HCT116 (cell line): ENCODE results near the gene FAM50B. TPM values are rescaled to one million over a fixed set of nuclear protein-coding genes. Genes with fewer than 3 reads are reported as not detected.

Source experiments
- ATAC-seq: fragments of 200-7000 bp; cut with Tn5 transposase; 2 replicates; pipeline ENCODE4 v1.9.1; 2020; ENCODE audit warnings: mild to moderate bottlenecking, moderate library complexity
- BruUV-seq: library from RNA; stranded (reverse); fragments of 400-500 nt; replicated peaks from 2 replicates; lab custom pipeline; 2021; lab: Mats Ljungman, UMichigan
- CTCF ChIA-PET: fragments of 300-600 bp; sonication (Branson Sonifier 250); formaldehyde crosslinking; loops from one replicate; lab custom pipeline; 2021; ENCODE audit warnings: antibody characterized with exemption; lab: Charles Lee
- POLR2A ChIA-PET: fragments of 300-600, 350-600 bp; sonication (Branson Sonifier 250); formaldehyde crosslinking; loops from one replicate; lab custom pipeline; 2021; ENCODE audit warnings: antibody characterized with exemption; lab: Charles Lee
- RAD21 ChIA-PET, 2 experiments: fragments of 300-600 bp; sonication (Branson Sonifier 250); formaldehyde crosslinking; loops; one replicate each; lab custom pipeline; 2023; ENCODE audit warnings: low total read pairs in 2 of 2; ENCODE audit not compliant: uncharacterized antibody in 2 of 2, unreplicated experiment in 2 of 2, low non-redundant PET in 1 of 2; lab: Charles Lee
- DNase-seq: peaks from one replicate; pipeline ENCODE4 v3.0.0-alpha.2; 2010; ENCODE audit warnings: low read depth, low spot score
- H2AFZ ChIP-seq: fragments of 200-600 bp; shearing (Covaris generic), sonication (generic); 2 replicates; pipeline ENCODE4 v1.6.1; 2017; ENCODE audit warnings: low read depth, mixed run types, mixed read lengths, antibody characterized with exemption, low read length; ENCODE audit not compliant: poor library complexity, severe bottlenecking
- H3K27ac ChIP-seq: 2 replicates; pipeline ENCODE4 v1.5.1; 2012; ENCODE audit warnings: low read depth, low read length
- H3K27me3 ChIP-seq: fragments of 200-600 bp; sonication (generic); 2 replicates; pipeline ENCODE4 v1.6.1; 2016; ENCODE audit warnings: mixed run types, low read length, mixed read lengths; ENCODE audit not compliant: insufficient read depth
- H3K36me3 ChIP-seq, 2 experiments: fragments of 200-500 bp in 1 of 2; fragments of 200-600 bp in 1 of 2; sonication (Bioruptor generic) in 1 of 2; sonication (generic) in 1 of 2; 2 replicates each; pipeline versions ENCODE4 v1.5.1 to v1.6.1; 2014 to 2016; ENCODE audit warnings: low read length in 2 of 2, inconsistent platforms in 1 of 2, mixed read lengths in 1 of 2, mixed run types in 1 of 2; ENCODE audit not compliant: insufficient read depth in 2 of 2, control insufficient read depth in 1 of 2
- H3K4me1 ChIP-seq, 2 experiments: fragments of 200-600 bp in 1 of 2; sonication (generic) in 1 of 2; 2 replicates each; pipeline versions ENCODE4 v1.5.1 to v1.6.1; 2012 to 2017; ENCODE audit warnings: low read length in 2 of 2, inconsistent platforms in 1 of 2, mild to moderate bottlenecking in 1 of 2, mixed read lengths in 1 of 2, mixed run types in 1 of 2, moderate library complexity in 1 of 2; ENCODE audit not compliant: insufficient read depth in 2 of 2, control insufficient read depth in 1 of 2
- H3K4me2 ChIP-seq: fragments of 200-600 bp; sonication (generic); 2 replicates; pipeline ENCODE4 v1.6.1; 2017; ENCODE audit warnings: mixed run types, low read length, mixed read lengths
- H3K4me3 ChIP-seq, 2 experiments: fragments of 200-600 bp in 1 of 2; sonication (generic) in 1 of 2; replicated peaks in 1 of 2; 2 replicates each; pipeline ENCODE4 v1.5.1; 2011 to 2016; ENCODE audit warnings: low read length in 2 of 2, control low read depth in 1 of 2, low read depth in 1 of 2, mild to moderate bottlenecking in 1 of 2, mixed read lengths in 1 of 2, mixed run types in 1 of 2
- H3K79me2 ChIP-seq: fragments of 200-600 bp; sonication (generic); 2 replicates; pipeline ENCODE4 v1.6.1; 2017; ENCODE audit warnings: mild to moderate bottlenecking, mixed run types, low read length, moderate library complexity, mixed read lengths; ENCODE audit not compliant: insufficient read depth
- H3K9ac ChIP-seq: fragments of 200-600 bp; sonication (generic); 2 replicates; pipeline ENCODE4 v1.6.1; 2016; ENCODE audit warnings: low read length, mixed read lengths
- H3K9me2 ChIP-seq: fragments of 200-600 bp; sonication (generic), shearing (Covaris generic); 2 replicates; pipeline ENCODE4 v1.6.1; 2017; ENCODE audit warnings: mixed run types, mild to moderate bottlenecking, moderate library complexity; ENCODE audit not compliant: insufficient read depth
- H3K9me3 ChIP-seq, 2 experiments: fragments of 200-500 bp in 1 of 2; fragments of 200-600 bp in 1 of 2; sonication (Bioruptor generic) in 1 of 2; sonication (generic) in 1 of 2; 2 replicates each; pipeline ENCODE4 v1.6.1; 2014 to 2017; ENCODE audit warnings: low read length in 2 of 2, mixed read lengths in 2 of 2, inconsistent platforms in 1 of 2, low read depth in 1 of 2, mild to moderate bottlenecking in 1 of 2, mixed run types in 1 of 2, moderate library complexity in 1 of 2; ENCODE audit not compliant: control insufficient read depth in 1 of 2, insufficient read depth in 1 of 2
- H4K20me1 ChIP-seq: fragments of 200-600 bp; sonication (generic), shearing (Covaris generic); 2 replicates; pipeline ENCODE4 v1.6.1; 2017; ENCODE audit warnings: mixed run types, mild to moderate bottlenecking, moderate library complexity; ENCODE audit not compliant: insufficient read depth
- CBX3 ChIP-seq: IDR thresholded peaks from 2 replicates; pipeline ENCODE4 v1.6.1; 2012; ENCODE audit warnings: low read depth
- CEBPB ChIP-seq: IDR thresholded peaks from 2 replicates; pipeline ENCODE4 v1.6.1; 2012; ENCODE audit warnings: low read depth
- EGR1 ChIP-seq: IDR thresholded peaks from 2 replicates; pipeline ENCODE4 v1.6.1; 2012; ENCODE audit warnings: low read depth
- EZH2phosphoT487 ChIP-seq: fragments of 200-600 bp; IDR thresholded peaks from 2 replicates; pipeline ENCODE4 v1.6.1; 2018; ENCODE audit warnings: antibody characterized with exemption, borderline replicate concordance
- FOSL1 ChIP-seq: IDR thresholded peaks from 2 replicates; pipeline ENCODE4 v1.6.1; 2012; ENCODE audit warnings: low read depth
- POLR2A ChIP-seq: IDR thresholded peaks from 2 replicates; pipeline ENCODE4 v1.7.0; 2011; ENCODE audit warnings: borderline replicate concordance; ENCODE audit not compliant: insufficient read depth, insufficient read length; ENCODE audit errors: extremely low read depth
- POLR2AphosphoS5 ChIP-seq: IDR thresholded peaks from 2 replicates; pipeline ENCODE4 v1.6.1; 2011; ENCODE audit warnings: mild to moderate bottlenecking, low read depth, low read length, moderate library complexity
- REST ChIP-seq: IDR thresholded peaks from 2 replicates; pipeline ENCODE4 v1.6.1; 2012; ENCODE audit warnings: low read depth
- SP1 ChIP-seq: IDR thresholded peaks from 2 replicates; pipeline ENCODE4 v1.6.1; 2012; ENCODE audit warnings: low read depth
- ZFX ChIP-seq: fragments of 450-650 bp; IDR thresholded peaks from 2 replicates; pipeline ENCODE4 v1.6.1; 2017
- intact Hi-C: fragments of 100-400 bp; cut with micrococcal nuclease; formaldehyde crosslinking; loops from 2 replicates; pipeline ENCODE4 v1.10.0; 2022
- total RNA-seq: library from RNA; stranded (reverse); gene quantifications from one replicate; pipeline ENCODE4 v1.2.1, GENCODE V29; 2021; ENCODE audit not compliant: unreplicated experiment

The FAM50B gene
- total RNA-seq, 1 experiment from 2014 or later = 0.86 TPM

GRCh38 chr6:3895312-3895653 lies 46.1 kb downstream of the FAM50B start:
- Histone ChIP-seq H3K4me3 (no peak overlapping the region), H3K36me3 (no peaks in the 10 kb centered on the region), H3K27me3 (no peaks in the 10 kb centered on the region), H3K4me2 (no peak overlapping the region), H3K9me3 (no peaks in the 10 kb centered on the region), H3K4me1 (no peaks in the 10 kb centered on the region; a peak in 1 of 4 replicates), H3K9ac (no peak overlapping the region), H3K27ac (no peak overlapping the region), H3K79me2 (no peaks in the 10 kb centered on the region), H3K9me2 (no peaks in the 10 kb centered on the region), H4K20me1 (no peaks in the 10 kb centered on the region), H2AFZ (no peak overlapping the region)
- BruUV-seq = no TSS peak
- no peak for ATAC-seq
- intact Hi-C loops = no loop called here
- ChIA-PET RAD21 (no interaction called here), POLR2A (no interaction called here), CTCF (no interaction called here)
- no peak for DNase-seq
- TF ChIP-seq POLR2AphosphoS5 (no peak), CBX3 (no peak), EZH2phosphoT487 (no peak), REST (no peak), FOSL1 (no peak)

GRCh38 chr6:3895805-3896204 lies 46.6 kb downstream of the FAM50B start:
- no peak for ATAC-seq
- Histone ChIP-seq H3K79me2 (no peaks in the 10 kb centered on the region), H3K36me3 (no peaks in the 10 kb centered on the region), H3K4me1 (no peaks in the 10 kb centered on the region; a peak in 1 of 4 replicates), H3K4me2 (no peak overlapping the region)
- BruUV-seq = no TSS peak
- TF ChIP-seq EZH2phosphoT487 (no peak), POLR2AphosphoS5 (no peak), CEBPB (no peak), SP1 (no peak), CBX3 (no peak), FOSL1 (no peak), ZFX (no peak), POLR2A (no peak), EGR1 (no peak)
- TF ChIP-seq, all 23 proteins: peak for 0
- Histone ChIP-seq H2AFZ (no peak overlapping the region), H3K4me3 (no peak overlapping the region), H3K9me3 (no peaks in the 10 kb centered on the region), H3K9me2 (no peaks in the 10 kb centered on the region), H4K20me1 (no peaks in the 10 kb centered on the region), H3K27me3 (no peaks in the 10 kb centered on the region), H3K9ac (no peak overlapping the region), H3K27ac (no peak overlapping the region)
- CTCF ChIA-PET = no interaction called here
- POLR2A ChIA-PET = no interaction called here
- no peak for DNase-seq
- RAD21 ChIA-PET = no interaction called here
- intact Hi-C loops = no loop called here
